ENCODE results near the gene AGGF1.

AGGF1 gene

DNA sequence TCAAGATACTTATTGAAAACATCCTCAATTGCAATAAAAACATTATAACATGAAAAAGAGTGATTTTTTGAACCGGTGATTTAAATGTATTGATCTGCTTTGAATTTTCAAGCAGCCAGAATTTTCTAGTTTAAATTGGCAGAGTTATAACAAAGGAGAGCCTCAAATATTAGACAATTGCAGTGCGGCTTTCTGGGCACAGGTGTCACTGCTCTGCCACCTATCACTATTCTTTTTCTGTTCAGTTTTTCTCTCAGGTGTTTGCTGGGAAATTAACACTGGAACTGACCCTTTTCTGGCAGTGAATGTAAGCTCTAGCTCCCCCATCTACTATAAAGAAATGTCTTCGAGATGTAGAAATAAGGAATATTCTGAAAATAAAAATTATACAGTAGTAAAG, 33.8 kb downstream of the AGGF1 start:
- TF ChIP-seq, protein P1, sequence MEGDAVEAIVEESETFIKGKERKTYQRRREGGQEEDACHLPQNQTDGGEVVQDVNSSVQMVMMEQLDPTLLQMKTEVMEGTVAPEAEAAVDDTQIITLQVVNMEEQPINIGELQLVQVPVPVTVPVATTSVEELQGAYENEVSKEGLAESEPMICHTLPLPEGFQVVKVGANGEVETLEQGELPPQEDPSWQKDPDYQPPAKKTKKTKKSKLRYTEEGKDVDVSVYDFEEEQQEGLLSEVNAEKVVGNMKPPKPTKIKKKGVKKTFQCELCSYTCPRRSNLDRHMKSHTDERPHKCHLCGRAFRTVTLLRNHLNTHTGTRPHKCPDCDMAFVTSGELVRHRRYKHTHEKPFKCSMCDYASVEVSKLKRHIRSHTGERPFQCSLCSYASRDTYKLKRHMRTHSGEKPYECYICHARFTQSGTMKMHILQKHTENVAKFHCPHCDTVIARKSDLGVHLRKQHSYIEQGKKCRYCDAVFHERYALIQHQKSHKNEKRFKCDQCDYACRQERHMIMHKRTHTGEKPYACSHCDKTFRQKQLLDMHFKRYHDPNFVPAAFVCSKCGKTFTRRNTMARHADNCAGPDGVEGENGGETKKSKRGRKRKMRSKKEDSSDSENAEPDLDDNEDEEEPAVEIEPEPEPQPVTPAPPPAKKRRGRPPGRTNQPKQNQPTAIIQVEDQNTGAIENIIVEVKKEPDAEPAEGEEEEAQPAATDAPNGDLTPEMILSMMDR (IDR thresholded peaks at IDR 0.05) = peak; percentile 22; the same call in 1 of the 2 replicates
- no peak for TF ChIP-seq ZFX (IDR thresholded peaks at IDR 0.05; ENCODE audit: borderline replicate concordance)
- no peak overlapping the region for H3K27ac ChIP-seq

GRCh38 chr5:77065256-77065655, 35.1 kb downstream of the AGGF1 start:
- no peak overlapping the region for H3K27ac ChIP-seq
- TF ChIP-seq, protein P1 (IDR thresholded peaks at IDR 0.05) = no peak
- no peak for TF ChIP-seq ZFX (IDR thresholded peaks at IDR 0.05; ENCODE audit: borderline replicate concordance)

GRCh38 chr5:77066184-77066583, 36.0 kb downstream of the AGGF1 start:
- no peak overlapping the region for H3K27ac ChIP-seq
- TF ChIP-seq ZFX (IDR thresholded peaks at IDR 0.05; ENCODE audit: borderline replicate concordance) = no peak
- TF ChIP-seq, protein P1 (IDR thresholded peaks at IDR 0.05) = no peak

GRCh38 chr5:77066823-77067442, 36.7 kb downstream of the AGGF1 start:
- H3K27ac ChIP-seq = no peak overlapping the region
- TF ChIP-seq ZFX (IDR thresholded peaks at IDR 0.05; ENCODE audit: borderline replicate concordance) = no peak
- TF ChIP-seq, protein P1 (IDR thresholded peaks at IDR 0.05) = no peak

GRCh38 chr5:77073667-77074066, 43.5 kb downstream of the AGGF1 start:
- H3K27ac ChIP-seq = no peak overlapping the region
- TF ChIP-seq, protein P1 (IDR thresholded peaks at IDR 0.05) = no peak
- no peak for TF ChIP-seq ZFX (IDR thresholded peaks at IDR 0.05; ENCODE audit: borderline replicate concordance)

- H3K27ac ChIP-seq = no peak overlapping the region
- no peak for TF ChIP-seq ZFX (IDR thresholded peaks at IDR 0.05; ENCODE audit: borderline replicate concordance)
- TF ChIP-seq, protein P1 (IDR thresholded peaks at IDR 0.05) = no peak
Observed at GRCh38 chr5:77074745-77075144, 44.5 kb downstream of the AGGF1 start.

DNA sequence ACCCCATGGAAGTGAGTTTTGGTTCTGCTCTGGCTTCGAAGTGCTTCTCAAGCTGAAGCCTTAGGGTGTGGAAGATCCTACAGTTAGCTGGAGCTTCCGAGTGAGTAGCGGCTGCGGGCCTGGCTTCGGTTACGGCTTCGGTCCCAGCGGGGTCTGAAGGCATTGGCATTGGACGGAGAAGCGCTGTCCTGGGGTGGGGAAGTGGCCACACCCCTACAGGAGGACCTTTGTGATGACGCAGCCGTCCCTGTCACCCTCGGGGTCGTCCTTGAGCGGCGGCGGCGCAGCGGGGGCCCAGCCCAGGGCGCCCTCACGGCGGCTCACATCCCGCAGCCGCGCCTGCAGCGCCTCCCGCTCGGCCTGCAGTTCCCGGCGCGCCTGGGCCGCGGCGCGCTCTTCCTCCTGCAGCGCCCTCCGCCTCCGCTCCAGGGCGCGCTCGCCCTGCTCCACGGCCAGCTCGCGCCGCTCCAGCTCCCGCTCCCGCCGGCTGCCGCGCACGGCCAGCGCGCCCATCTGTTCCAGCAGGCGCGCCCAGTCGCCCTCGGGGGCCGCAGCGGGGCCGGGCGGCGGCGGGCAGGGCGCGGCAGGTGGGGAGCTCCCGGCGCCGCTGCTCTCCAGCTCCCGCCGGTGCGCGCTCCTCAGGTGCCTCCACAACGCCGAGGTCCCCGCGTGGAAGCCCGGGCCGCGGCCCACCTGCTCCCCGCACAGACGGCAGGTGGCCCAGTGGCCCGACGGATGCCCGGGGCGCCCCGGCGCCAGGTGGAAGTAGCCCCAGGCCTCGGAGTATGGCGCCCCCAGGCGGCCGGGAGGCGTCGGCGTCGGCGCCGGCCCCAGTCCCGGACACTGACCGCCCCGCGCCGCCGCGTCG, 47.0 kb downstream of the AGGF1 start:
- no peak overlapping the region for H3K27ac ChIP-seq
- no peak for TF ChIP-seq ZFX (IDR thresholded peaks at IDR 0.05; ENCODE audit: borderline replicate concordance)
- TF ChIP-seq, protein P1 (IDR thresholded peaks at IDR 0.05) = peak; percentile 55

Data from 22Rv1 (cell line).